HepG2 (cell line): ENCODE data around the gene AGER. TPM values are rescaled to one million over a fixed set of nuclear protein-coding genes. Genes with fewer than 3 reads are reported as not detected.

Source experiments
- PTBP1 ChIP-seq: fragments of 200-400 bp; formaldehyde crosslinking; IDR thresholded peaks from 2 replicates; pipeline ENCODE4 v1.6.1; 2018; ENCODE audit warnings: low read length, low read depth; ENCODE audit not compliant: poor library complexity, severe bottlenecking
- SYNCRIP ChIP-seq: fragments of 200-400 bp; formaldehyde crosslinking; IDR thresholded peaks from 2 replicates; pipeline ENCODE4 v1.6.1; 2018; ENCODE audit warnings: mild to moderate bottlenecking, low read depth, low read length; ENCODE audit not compliant: insufficient read depth
- ZFP1 ChIP-seq: IDR thresholded peaks from 2 replicates; pipeline ENCODE4 v1.6.1; 2016
- ZFP41 ChIP-seq: sonication (generic); formaldehyde crosslinking; IDR thresholded peaks from 2 replicates; pipeline ENCODE4 v1.4.0; 2020; ENCODE audit warnings: mild to moderate bottlenecking, missing genetic modification reagents, borderline replicate concordance
- ZNF253 ChIP-seq: sonication (generic); formaldehyde crosslinking; IDR thresholded peaks from 2 replicates; pipeline ENCODE4 v1.8.0; 2022; ENCODE audit warnings: mild to moderate bottlenecking, missing genetic modification reagents, borderline replicate concordance
- ZNF558 ChIP-seq: sonication (generic); formaldehyde crosslinking; IDR thresholded peaks from 2 replicates; pipeline ENCODE4 v1.9.0; 2022; ENCODE audit warnings: mild to moderate bottlenecking, missing genetic modification reagents, borderline replicate concordance
- ZNF772 ChIP-seq: sonication (generic); formaldehyde crosslinking; IDR thresholded peaks from 2 replicates; pipeline ENCODE4 v1.5.0; 2020; ENCODE audit warnings: mild to moderate bottlenecking, missing genetic modification reagents
- ZNF816 ChIP-seq: sonication (generic); formaldehyde crosslinking; IDR thresholded peaks from 2 replicates; pipeline ENCODE4 v1.8.0; 2022; ENCODE audit warnings: missing genetic modification reagents, mild to moderate bottlenecking, borderline replicate concordance
- ZSCAN25 ChIP-seq: sonication (generic); formaldehyde crosslinking; IDR thresholded peaks from 2 replicates; pipeline ENCODE4 v1.8.0; 2022; ENCODE audit warnings: mild to moderate bottlenecking, missing genetic modification reagents
- polyA plus RNA-seq, 8 experiments: library from polyadenylated mRNA; depleted of rRNA in 3 of 8; stranded (reverse) in 7 of 8; unstranded in 1 of 8; fragments of >200 nt; fragmentation: Illumina TruSeq in 4 of 8; extraction: Trizol in 4 of 8; gene quantifications; 2 replicates each; pipeline versions ENCODE4 v1.2.1 to v1.2.3, GENCODE V29; 2011 to 2016; ENCODE audit warnings: low read depth in 4 of 8, missing spikeins in 1 of 8, mixed read lengths in 1 of 8; ENCODE audit not compliant: insufficient read depth in 1 of 8
- total RNA-seq, 5 experiments: library from RNA; depleted of rRNA; stranded (reverse); fragments of >200 nt; fragmentation: Illumina TruSeq; extraction: Trizol; gene quantifications; 2 replicates each; pipeline ENCODE4 v1.2.3, GENCODE V29; 2016; ENCODE audit warnings: low read depth in 1 of 5
- TF ChIP-seq, protein P1 (sequence below): sonication (generic); formaldehyde crosslinking; IDR thresholded peaks from 2 replicates; pipeline ENCODE4 v1.5.0; 2020; ENCODE audit warnings: mild to moderate bottlenecking, missing genetic modification reagents, borderline replicate concordance
- TF ChIP-seq, protein P2 (sequence below): sonication (generic); formaldehyde crosslinking; IDR thresholded peaks from 2 replicates; pipeline ENCODE4 v1.9.0; 2021; ENCODE audit warnings: mild to moderate bottlenecking, missing genetic modification reagents
- TF ChIP-seq, protein P3 (sequence below): sonication (generic); formaldehyde crosslinking; IDR thresholded peaks from 2 replicates; pipeline ENCODE4 v1.5.1; 2020; ENCODE audit warnings: mild to moderate bottlenecking, moderate library complexity, missing genetic modification reagents

The AGER gene
- total and polyA plus RNA-seq, 2 of the 13 experiments (the other 11 are each of a cell fraction or from before 2014, with no cell fraction given): 1.9 to 5.1 TPM

DNA sequence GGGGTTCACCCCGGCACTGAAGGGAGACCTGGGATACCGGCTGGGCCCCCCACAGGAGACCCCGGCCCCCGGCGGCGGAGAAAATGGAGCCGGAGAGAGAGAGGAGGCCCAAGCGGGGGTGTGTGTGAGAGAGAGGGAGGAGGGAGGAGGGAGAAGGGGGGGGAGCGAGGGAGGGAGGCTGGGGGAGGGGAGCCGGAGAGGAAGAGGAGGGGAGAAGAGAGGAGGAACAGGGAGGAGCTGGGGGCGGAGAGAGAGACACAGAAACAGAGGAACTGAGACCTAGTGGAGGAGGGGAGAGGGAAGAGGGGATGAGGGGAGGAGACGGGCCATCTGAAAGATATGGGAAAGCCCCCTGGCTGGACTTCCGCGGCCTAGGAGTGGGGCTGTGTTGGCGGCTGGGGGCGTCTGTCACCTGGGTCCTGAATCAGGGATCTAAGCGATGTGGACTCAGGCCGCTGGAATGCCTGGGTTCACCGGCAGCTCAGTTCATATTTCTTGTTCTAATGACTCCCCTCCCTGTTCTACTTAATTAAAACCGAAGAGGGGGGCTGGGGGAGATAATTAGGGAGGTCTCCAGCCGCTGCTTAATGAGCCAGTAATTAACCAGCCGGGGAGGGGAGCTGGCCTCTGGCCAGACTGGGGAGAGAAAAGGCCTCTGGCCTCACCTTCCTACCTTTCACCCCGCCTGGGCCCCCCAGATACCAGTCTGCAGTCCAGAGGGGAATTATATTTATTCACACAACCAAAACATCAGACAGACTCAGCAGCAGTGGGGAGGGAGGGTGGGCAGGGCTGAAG is 6.2 kb upstream of the AGER start, which contains the start of gene PBX2 (continued):
- TF ChIP-seq, protein P1, sequence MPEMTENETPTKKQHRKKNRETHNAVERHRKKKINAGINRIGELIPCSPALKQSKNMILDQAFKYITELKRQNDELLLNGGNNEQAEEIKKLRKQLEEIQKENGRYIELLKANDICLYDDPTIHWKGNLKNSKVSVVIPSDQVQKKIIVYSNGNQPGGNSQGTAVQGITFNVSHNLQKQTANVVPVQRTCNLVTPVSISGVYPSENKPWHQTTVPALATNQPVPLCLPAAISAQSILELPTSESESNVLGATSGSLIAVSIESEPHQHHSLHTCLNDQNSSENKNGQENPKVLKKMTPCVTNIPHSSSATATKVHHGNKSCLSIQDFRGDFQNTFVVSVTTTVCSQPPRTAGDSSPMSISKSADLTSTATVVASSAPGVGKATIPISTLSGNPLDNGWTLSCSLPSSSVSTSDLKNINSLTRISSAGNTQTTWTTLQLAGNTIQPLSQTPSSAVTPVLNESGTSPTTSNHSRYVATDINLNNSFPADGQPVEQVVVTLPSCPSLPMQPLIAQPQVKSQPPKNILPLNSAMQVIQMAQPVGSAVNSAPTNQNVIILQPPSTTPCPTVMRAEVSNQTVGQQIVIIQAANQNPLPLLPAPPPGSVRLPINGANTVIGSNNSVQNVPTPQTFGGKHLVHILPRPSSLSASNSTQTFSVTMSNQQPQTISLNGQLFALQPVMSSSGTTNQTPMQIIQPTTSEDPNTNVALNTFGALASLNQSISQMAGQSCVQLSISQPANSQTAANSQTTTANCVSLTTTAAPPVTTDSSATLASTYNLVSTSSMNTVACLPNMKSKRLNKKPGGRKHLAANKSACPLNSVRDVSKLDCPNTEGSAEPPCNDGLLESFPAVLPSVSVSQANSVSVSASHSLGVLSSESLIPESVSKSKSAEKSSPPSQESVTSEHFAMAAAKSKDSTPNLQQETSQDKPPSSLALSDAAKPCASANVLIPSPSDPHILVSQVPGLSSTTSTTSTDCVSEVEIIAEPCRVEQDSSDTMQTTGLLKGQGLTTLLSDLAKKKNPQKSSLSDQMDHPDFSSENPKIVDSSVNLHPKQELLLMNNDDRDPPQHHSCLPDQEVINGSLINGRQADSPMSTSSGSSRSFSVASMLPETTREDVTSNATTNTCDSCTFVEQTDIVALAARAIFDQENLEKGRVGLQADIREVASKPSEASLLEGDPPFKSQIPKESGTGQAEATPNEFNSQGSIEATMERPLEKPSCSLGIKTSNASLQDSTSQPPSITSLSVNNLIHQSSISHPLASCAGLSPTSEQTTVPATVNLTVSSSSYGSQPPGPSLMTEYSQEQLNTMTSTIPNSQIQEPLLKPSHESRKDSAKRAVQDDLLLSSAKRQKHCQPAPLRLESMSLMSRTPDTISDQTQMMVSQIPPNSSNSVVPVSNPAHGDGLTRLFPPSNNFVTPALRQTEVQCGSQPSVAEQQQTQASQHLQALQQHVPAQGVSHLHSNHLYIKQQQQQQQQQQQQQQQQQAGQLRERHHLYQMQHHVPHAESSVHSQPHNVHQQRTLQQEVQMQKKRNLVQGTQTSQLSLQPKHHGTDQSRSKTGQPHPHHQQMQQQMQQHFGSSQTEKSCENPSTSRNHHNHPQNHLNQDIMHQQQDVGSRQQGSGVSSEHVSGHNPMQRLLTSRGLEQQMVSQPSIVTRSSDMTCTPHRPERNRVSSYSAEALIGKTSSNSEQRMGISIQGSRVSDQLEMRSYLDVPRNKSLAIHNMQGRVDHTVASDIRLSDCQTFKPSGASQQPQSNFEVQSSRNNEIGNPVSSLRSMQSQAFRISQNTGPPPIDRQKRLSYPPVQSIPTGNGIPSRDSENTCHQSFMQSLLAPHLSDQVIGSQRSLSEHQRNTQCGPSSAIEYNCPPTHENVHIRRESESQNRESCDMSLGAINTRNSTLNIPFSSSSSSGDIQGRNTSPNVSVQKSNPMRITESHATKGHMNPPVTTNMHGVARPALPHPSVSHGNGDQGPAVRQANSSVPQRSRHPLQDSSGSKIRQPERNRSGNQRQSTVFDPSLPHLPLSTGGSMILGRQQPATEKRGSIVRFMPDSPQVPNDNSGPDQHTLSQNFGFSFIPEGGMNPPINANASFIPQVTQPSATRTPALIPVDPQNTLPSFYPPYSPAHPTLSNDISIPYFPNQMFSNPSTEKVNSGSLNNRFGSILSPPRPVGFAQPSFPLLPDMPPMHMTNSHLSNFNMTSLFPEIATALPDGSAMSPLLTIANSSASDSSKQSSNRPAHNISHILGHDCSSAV: no peak
- TF ChIP-seq SYNCRIP (no peak), ZFP1 (CRISPR knock-in tag) (no peak), ZNF558 (CRISPR knock-in tag) (no peak), PTBP1 (no peak), ZNF253 (CRISPR knock-in tag) (no peak), ZSCAN25 (peak; percentile 99), ZNF772 (CRISPR knock-in tag) (peak; percentile 74), ZNF816 (no peak), ZFP41 (CRISPR knock-in tag) (no peak)
- TF ChIP-seq, protein P2, sequence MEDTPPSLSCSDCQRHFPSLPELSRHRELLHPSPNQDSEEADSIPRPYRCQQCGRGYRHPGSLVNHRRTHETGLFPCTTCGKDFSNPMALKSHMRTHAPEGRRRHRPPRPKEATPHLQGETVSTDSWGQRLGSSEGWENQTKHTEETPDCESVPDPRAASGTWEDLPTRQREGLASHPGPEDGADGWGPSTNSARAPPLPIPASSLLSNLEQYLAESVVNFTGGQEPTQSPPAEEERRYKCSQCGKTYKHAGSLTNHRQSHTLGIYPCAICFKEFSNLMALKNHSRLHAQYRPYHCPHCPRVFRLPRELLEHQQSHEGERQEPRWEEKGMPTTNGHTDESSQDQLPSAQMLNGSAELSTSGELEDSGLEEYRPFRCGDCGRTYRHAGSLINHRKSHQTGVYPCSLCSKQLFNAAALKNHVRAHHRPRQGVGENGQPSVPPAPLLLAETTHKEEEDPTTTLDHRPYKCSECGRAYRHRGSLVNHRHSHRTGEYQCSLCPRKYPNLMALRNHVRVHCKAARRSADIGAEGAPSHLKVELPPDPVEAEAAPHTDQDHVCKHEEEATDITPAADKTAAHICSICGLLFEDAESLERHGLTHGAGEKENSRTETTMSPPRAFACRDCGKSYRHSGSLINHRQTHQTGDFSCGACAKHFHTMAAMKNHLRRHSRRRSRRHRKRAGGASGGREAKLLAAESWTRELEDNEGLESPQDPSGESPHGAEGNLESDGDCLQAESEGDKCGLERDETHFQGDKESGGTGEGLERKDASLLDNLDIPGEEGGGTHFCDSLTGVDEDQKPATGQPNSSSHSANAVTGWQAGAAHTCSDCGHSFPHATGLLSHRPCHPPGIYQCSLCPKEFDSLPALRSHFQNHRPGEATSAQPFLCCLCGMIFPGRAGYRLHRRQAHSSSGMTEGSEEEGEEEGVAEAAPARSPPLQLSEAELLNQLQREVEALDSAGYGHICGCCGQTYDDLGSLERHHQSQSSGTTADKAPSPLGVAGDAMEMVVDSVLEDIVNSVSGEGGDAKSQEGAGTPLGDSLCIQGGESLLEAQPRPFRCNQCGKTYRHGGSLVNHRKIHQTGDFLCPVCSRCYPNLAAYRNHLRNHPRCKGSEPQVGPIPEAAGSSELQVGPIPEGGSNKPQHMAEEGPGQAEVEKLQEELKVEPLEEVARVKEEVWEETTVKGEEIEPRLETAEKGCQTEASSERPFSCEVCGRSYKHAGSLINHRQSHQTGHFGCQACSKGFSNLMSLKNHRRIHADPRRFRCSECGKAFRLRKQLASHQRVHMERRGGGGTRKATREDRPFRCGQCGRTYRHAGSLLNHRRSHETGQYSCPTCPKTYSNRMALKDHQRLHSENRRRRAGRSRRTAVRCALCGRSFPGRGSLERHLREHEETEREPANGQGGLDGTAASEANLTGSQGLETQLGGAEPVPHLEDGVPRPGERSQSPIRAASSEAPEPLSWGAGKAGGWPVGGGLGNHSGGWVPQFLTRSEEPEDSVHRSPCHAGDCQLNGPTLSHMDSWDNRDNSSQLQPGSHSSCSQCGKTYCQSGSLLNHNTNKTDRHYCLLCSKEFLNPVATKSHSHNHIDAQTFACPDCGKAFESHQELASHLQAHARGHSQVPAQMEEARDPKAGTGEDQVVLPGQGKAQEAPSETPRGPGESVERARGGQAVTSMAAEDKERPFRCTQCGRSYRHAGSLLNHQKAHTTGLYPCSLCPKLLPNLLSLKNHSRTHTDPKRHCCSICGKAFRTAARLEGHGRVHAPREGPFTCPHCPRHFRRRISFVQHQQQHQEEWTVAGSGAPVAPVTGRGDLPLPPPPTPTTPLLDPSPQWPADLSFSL (CRISPR knock-in tag): no peak
- TF ChIP-seq, protein P3, sequence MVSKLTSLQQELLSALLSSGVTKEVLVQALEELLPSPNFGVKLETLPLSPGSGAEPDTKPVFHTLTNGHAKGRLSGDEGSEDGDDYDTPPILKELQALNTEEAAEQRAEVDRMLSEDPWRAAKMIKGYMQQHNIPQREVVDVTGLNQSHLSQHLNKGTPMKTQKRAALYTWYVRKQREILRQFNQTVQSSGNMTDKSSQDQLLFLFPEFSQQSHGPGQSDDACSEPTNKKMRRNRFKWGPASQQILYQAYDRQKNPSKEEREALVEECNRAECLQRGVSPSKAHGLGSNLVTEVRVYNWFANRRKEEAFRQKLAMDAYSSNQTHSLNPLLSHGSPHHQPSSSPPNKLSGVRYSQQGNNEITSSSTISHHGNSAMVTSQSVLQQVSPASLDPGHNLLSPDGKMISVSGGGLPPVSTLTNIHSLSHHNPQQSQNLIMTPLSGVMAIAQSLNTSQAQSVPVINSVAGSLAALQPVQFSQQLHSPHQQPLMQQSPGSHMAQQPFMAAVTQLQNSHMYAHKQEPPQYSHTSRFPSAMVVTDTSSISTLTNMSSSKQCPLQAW (CRISPR knock-in tag): no peak
